HepG2 (cell line): ENCODE results near the gene UNC13D.

Source experiments
- EP300 ChIP-seq, 3 experiments: sonication (generic) in 1 of 3; formaldehyde crosslinking in 1 of 3; IDR thresholded peaks; 2 replicates each; pipeline versions ENCODE4 v1.5.1 to v1.6.1; 2011 to 2020; ENCODE audit warnings: low read depth in 2 of 3, low read length in 2 of 3, borderline replicate concordance in 1 of 3, improper control_type of control experiment in 1 of 3, mild to moderate bottlenecking in 1 of 3, missing genetic modification reagents in 1 of 3, moderate library complexity in 1 of 3
- IKZF1 ChIP-seq: fragments of 450-650 bp; IDR thresholded peaks from 2 replicates; pipeline ENCODE4 v1.7.1; 2016
- NONO ChIP-seq, 2 experiments: fragments of 450-650 bp in 1 of 2; sonication (generic) in 1 of 2; formaldehyde crosslinking in 1 of 2; IDR thresholded peaks in 1 of 2; conservative IDR thresholded peaks in 1 of 2; 2 replicates each; pipeline versions ENCODE4 v1.6.1 to v1.8.0; 2017 to 2022; ENCODE audit warnings: mild to moderate bottlenecking in 1 of 2, missing genetic modification reagents in 1 of 2, moderate library complexity in 1 of 2
- SP2 ChIP-seq: sonication (generic); formaldehyde crosslinking; IDR thresholded peaks from 2 replicates; pipeline ENCODE4 v1.5.1; 2020; ENCODE audit warnings: mild to moderate bottlenecking, missing genetic modification reagents
- ZFX ChIP-seq: sonication (generic); formaldehyde crosslinking; IDR thresholded peaks from 2 replicates; pipeline ENCODE4 v1.4.0; 2020; ENCODE audit warnings: mild to moderate bottlenecking, low read depth, missing genetic modification reagents, moderate library complexity
- ZNF225 ChIP-seq: sonication (generic); formaldehyde crosslinking; IDR thresholded peaks from 2 replicates; pipeline ENCODE4 v1.4.0; 2020; ENCODE audit warnings: mild to moderate bottlenecking, missing genetic modification reagents
- ZNF570 ChIP-seq: sonication (generic); formaldehyde crosslinking; IDR thresholded peaks from 2 replicates; pipeline ENCODE4 v1.4.0; 2020; ENCODE audit warnings: mild to moderate bottlenecking, missing genetic modification reagents, borderline replicate concordance
- TF ChIP-seq, protein P1 (sequence below): sonication (generic); formaldehyde crosslinking; IDR thresholded peaks from 2 replicates; pipeline ENCODE4 v1.8.1; 2023; ENCODE audit warnings: mild to moderate bottlenecking, missing genetic modification reagents
- TF ChIP-seq, protein P2 (sequence below): sonication (generic); formaldehyde crosslinking; IDR thresholded peaks from 2 replicates; pipeline ENCODE4 v1.4.0; 2020; ENCODE audit warnings: low read depth, mild to moderate bottlenecking, missing genetic modification reagents
- TF ChIP-seq, protein P3 (sequence below), 2 experiments: sonication (generic) in 1 of 2; formaldehyde crosslinking in 1 of 2; IDR thresholded peaks; 2 replicates each; pipeline versions ENCODE4 v1.4.0 to v1.6.1; 2016 to 2020; ENCODE audit warnings: borderline replicate concordance in 1 of 2, low read depth in 1 of 2, mild to moderate bottlenecking in 1 of 2, missing genetic modification reagents in 1 of 2
- TF ChIP-seq, protein P4 (sequence below): sonication (generic); formaldehyde crosslinking; IDR thresholded peaks from 2 replicates; pipeline ENCODE4 v1.8.1; 2022; ENCODE audit warnings: low read depth, mild to moderate bottlenecking, missing genetic modification reagents

DNA sequence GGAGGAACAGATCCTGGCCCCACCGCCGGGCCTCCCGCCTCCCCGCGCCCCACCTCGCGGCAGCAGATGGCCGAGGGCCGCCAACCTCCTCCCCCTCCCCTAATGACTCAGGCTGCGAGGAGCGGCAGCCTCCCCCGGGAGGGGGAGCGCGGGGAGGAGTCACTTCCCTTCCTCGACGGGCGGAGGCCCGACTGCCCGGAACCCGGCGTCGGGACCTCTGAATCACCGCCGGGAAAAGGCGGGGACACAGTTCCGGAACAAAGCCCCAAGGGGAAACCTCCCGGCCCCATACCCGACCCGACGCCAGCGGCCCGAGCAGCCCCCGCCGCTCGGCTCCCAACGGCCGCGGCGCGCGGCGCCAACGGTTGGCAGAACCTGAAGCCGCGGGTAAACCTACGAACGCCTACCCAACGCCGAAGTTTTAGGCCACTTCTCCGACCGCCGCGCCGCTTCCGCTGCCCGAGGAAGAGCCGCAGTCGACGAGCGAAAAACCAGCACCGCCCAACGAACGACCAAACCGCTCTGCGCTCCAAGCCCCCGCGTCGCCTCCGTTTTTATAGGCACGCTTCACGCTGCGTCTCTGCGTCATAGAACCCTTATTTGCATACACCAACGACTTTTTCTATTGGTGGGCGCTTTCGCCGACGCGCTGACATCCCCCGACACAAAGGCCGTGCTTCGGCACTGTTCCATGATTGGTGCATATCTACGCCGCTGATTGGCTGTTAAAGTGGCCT is 64.8 kb downstream of the UNC13D start:
- peak in 1 of 2 experiments; percentile 12; a peak in 1 of 4 replicates for TF ChIP-seq EP300 (IDR thresholded peaks at IDR 0.05; ENCODE audit: low read depth in 2 of 2, low read length in 2 of 2)
- no peak; the same call in none of the 2 replicates for TF ChIP-seq EP300 (CRISPR knock-in tag; IDR thresholded peaks at IDR 0.05; ENCODE audit: borderline replicate concordance)
- peak; percentile 74 for TF ChIP-seq SP2 (CRISPR knock-in tag)
- no peak for TF ChIP-seq NONO (IDR thresholded peaks at IDR 0.05)
- TF ChIP-seq NONO (CRISPR knock-in tag; conservative IDR thresholded peaks at IDR 0.05) = peak; percentile 92
- TF ChIP-seq, protein P1, sequence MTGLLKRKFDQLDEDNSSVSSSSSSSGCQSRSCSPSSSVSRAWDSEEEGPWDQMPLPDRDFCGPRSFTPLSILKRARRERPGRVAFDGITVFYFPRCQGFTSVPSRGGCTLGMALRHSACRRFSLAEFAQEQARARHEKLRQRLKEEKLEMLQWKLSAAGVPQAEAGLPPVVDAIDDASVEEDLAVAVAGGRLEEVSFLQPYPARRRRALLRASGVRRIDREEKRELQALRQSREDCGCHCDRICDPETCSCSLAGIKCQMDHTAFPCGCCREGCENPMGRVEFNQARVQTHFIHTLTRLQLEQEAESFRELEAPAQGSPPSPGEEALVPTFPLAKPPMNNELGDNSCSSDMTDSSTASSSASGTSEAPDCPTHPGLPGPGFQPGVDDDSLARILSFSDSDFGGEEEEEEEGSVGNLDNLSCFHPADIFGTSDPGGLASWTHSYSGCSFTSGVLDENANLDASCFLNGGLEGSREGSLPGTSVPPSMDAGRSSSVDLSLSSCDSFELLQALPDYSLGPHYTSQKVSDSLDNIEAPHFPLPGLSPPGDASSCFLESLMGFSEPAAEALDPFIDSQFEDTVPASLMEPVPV (CRISPR knock-in tag) = no peak
- TF ChIP-seq, protein P2, sequence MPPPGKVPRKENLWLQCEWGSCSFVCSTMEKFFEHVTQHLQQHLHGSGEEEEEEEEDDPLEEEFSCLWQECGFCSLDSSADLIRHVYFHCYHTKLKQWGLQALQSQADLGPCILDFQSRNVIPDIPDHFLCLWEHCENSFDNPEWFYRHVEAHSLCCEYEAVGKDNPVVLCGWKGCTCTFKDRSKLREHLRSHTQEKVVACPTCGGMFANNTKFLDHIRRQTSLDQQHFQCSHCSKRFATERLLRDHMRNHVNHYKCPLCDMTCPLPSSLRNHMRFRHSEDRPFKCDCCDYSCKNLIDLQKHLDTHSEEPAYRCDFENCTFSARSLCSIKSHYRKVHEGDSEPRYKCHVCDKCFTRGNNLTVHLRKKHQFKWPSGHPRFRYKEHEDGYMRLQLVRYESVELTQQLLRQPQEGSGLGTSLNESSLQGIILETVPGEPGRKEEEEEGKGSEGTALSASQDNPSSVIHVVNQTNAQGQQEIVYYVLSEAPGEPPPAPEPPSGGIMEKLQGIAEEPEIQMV (CRISPR knock-in tag) = peak; percentile 78; the same call in 1 of the 2 replicates
- no peak for TF ChIP-seq IKZF1
- TF ChIP-seq, protein P3, sequence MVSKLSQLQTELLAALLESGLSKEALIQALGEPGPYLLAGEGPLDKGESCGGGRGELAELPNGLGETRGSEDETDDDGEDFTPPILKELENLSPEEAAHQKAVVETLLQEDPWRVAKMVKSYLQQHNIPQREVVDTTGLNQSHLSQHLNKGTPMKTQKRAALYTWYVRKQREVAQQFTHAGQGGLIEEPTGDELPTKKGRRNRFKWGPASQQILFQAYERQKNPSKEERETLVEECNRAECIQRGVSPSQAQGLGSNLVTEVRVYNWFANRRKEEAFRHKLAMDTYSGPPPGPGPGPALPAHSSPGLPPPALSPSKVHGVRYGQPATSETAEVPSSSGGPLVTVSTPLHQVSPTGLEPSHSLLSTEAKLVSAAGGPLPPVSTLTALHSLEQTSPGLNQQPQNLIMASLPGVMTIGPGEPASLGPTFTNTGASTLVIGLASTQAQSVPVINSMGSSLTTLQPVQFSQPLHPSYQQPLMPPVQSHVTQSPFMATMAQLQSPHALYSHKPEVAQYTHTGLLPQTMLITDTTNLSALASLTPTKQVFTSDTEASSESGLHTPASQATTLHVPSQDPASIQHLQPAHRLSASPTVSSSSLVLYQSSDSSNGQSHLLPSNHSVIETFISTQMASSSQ (IDR thresholded peaks at IDR 0.05; ENCODE audit: low read depth) = peak; percentile 54; the same call in 1 of the 2 replicates
- TF ChIP-seq, protein P3 (CRISPR knock-in tag; IDR thresholded peaks at IDR 0.05; ENCODE audit: borderline replicate concordance) = peak; percentile 62
- TF ChIP-seq, protein P4, sequence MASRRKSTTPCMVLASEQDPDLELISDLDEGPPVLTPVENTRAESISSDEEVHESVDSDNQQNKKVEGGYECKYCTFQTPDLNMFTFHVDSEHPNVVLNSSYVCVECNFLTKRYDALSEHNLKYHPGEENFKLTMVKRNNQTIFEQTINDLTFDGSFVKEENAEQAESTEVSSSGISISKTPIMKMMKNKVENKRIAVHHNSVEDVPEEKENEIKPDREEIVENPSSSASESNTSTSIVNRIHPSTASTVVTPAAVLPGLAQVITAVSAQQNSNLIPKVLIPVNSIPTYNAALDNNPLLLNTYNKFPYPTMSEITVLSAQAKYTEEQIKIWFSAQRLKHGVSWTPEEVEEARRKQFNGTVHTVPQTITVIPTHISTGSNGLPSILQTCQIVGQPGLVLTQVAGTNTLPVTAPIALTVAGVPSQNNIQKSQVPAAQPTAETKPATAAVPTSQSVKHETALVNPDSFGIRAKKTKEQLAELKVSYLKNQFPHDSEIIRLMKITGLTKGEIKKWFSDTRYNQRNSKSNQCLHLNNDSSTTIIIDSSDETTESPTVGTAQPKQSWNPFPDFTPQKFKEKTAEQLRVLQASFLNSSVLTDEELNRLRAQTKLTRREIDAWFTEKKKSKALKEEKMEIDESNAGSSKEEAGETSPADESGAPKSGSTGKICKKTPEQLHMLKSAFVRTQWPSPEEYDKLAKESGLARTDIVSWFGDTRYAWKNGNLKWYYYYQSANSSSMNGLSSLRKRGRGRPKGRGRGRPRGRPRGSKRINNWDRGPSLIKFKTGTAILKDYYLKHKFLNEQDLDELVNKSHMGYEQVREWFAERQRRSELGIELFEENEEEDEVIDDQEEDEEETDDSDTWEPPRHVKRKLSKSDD (CRISPR knock-in tag) = peak; percentile 61; the same call in 1 of the 2 replicates
- TF ChIP-seq ZFX (CRISPR knock-in tag) = peak; percentile 70
- TF ChIP-seq ZNF570 = no peak
- peak; percentile 95 for TF ChIP-seq ZNF225 (CRISPR knock-in tag)
